Measurements from ENCODE around the gene APLF. TPM values are rescaled to one million over a fixed set of nuclear protein-coding genes. Genes with fewer than 3 reads are reported as not detected.

Gene APLF
- total RNA-seq, 6 experiments from 2014 or later, result 1.3 to 1.8 (median 1.5) TPM

DNA sequence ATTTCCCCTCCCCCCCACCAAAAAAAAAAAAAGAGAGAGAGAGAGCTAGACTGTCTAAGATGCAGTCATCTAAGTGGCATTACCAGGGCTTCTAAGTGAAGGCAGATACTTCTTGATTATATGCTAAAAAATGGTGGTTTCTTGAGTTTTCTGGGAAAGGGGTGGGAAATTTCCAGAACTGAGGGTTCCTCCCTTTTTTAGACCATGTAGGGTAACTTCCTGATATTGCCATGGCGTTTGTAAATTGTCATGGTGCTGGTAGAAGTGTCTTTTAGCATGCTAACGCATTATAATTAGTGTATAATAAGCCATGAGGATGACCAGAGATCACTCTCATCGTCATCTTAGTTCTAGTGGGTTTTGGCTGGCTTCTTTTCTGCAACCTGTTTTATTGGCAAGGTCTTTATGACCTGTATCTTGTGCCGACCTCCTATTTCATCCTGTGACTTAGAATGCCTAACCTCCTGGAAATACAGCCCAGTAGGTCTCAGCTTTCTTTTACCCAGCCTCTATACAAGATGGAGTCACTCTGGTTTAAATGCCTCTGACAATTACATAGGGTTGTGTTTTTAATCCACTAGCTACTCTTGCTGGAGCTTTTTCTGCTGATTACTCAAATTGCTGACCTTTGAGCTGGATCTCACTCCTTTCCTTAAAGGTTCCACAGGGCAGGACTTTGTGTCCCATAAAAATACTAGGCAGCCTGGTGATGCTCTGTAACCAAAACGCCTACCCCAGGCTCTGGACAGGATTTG is 145.6 kb downstream of the APLF start:
- Mint-ChIP-seq H3K36me3 (ENCODE audit: low read depth) (no peaks in the 10 kb centered on the region), H3K4me3 (no peak overlapping the region), H3K27ac (no peak overlapping the region), H3K4me1 (ENCODE audit: low read depth) (no peaks in the 10 kb centered on the region), H3K9me3 (no peaks in the 10 kb centered on the region), H3K27me3 (ENCODE audit: insufficient read depth) (peaks cover 4% of the 10 kb centered on the region; the same call in 1 of the 2 replicates)
- TF ChIP-seq, protein P1, sequence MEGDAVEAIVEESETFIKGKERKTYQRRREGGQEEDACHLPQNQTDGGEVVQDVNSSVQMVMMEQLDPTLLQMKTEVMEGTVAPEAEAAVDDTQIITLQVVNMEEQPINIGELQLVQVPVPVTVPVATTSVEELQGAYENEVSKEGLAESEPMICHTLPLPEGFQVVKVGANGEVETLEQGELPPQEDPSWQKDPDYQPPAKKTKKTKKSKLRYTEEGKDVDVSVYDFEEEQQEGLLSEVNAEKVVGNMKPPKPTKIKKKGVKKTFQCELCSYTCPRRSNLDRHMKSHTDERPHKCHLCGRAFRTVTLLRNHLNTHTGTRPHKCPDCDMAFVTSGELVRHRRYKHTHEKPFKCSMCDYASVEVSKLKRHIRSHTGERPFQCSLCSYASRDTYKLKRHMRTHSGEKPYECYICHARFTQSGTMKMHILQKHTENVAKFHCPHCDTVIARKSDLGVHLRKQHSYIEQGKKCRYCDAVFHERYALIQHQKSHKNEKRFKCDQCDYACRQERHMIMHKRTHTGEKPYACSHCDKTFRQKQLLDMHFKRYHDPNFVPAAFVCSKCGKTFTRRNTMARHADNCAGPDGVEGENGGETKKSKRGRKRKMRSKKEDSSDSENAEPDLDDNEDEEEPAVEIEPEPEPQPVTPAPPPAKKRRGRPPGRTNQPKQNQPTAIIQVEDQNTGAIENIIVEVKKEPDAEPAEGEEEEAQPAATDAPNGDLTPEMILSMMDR (IDR thresholded peaks at IDR 0.05), result no peak
- no peak for DNase-seq

DNA sequence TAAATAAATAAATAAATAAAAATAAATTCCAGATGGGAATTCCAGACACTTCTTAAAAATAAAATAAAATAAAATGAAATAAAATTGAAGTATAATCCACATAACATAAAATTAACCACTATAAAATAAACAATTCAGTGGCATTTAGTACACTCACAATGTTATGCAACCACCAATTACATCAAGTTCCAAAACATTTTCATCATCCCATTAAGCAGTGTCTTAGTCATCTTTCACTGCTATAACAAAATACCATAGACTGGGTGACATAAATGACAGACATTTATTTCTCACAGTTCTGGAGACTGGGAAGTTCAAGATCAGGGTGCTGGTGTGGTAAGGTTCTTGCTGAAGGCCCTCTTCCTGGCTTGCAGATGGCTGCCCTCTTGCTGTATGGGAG is 153.4 kb downstream of the APLF start:
- no peak overlapping the region for H3K27ac Mint-ChIP-seq
- DNase-seq, result no peak
- peaks cover 8% of the 10 kb centered on the region for H3K9me3 Mint-ChIP-seq
- H3K27me3 Mint-ChIP-seq (ENCODE audit: insufficient read depth), result peaks cover 9% of the 10 kb centered on the region; the same call in 1 of the 2 replicates
- no peak overlapping the region for H3K4me3 Mint-ChIP-seq
- H3K4me1 Mint-ChIP-seq (ENCODE audit: low read depth), result no peaks in the 10 kb centered on the region
- TF ChIP-seq, protein P1 (IDR thresholded peaks at IDR 0.05), result no peak
- no peaks in the 10 kb centered on the region for H3K36me3 Mint-ChIP-seq (ENCODE audit: low read depth)

DNA sequence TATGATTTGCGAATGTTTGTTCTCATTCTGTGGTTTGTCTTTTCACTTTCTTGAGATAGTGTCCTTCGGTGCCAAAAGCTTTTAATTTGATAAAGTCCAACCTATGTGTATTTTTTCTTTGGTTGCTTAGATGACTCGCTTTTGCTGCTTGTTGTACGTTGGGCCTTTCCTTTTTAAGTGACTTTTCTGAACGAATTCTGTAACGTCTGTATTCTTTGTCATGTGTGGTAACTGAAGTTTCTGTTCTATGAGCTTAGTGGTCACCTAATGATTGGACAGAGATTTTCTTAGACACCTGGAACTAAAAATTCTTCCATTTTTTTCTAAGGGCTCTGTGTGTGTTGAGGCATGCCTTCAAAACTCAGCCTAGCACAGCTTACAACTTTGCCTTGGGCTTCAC is 156.4 kb downstream of the APLF start:
- no peaks in the 10 kb centered on the region for H3K4me1 Mint-ChIP-seq (ENCODE audit: low read depth)
- TF ChIP-seq, protein P1 (IDR thresholded peaks at IDR 0.05), result no peak
- H3K9me3 Mint-ChIP-seq, result peaks cover 8% of the 10 kb centered on the region
- no peak overlapping the region for H3K27ac Mint-ChIP-seq
- H3K4me3 Mint-ChIP-seq, result no peak overlapping the region
- peaks cover 15% of the 10 kb centered on the region for H3K27me3 Mint-ChIP-seq (ENCODE audit: insufficient read depth)
- DNase-seq, result no peak
- H3K36me3 Mint-ChIP-seq (ENCODE audit: low read depth), result no peaks in the 10 kb centered on the region

DNA sequence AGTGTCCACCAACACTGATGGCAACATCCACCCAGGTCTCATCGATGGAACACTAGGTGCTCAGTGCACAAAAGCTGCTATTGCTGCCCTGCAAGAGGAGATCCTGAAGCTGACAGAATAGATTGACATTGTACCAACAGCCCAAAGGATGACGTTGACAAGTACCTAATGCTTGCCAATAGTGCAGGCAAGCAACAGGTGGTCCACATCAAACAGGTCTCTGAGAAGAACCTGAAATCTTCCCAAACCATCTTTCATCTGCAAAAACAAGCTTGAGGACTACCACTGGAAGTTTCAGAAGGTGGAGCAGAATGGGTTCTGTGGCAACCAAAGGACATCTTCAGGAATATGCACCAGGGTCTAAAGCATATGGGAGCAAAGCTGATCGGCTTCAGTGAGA is 160.2 kb downstream of the APLF start:
- no peak for DNase-seq
- H3K36me3 Mint-ChIP-seq (ENCODE audit: low read depth), result no peaks in the 10 kb centered on the region
- H3K4me1 Mint-ChIP-seq (ENCODE audit: low read depth), result no peaks in the 10 kb centered on the region
- peaks cover 26% of the 10 kb centered on the region for H3K27me3 Mint-ChIP-seq (ENCODE audit: insufficient read depth)
- peaks cover 8% of the 10 kb centered on the region for H3K9me3 Mint-ChIP-seq
- H3K4me3 Mint-ChIP-seq, result no peak overlapping the region
- TF ChIP-seq, protein P1 (IDR thresholded peaks at IDR 0.05), result no peak
- no peak overlapping the region for H3K27ac Mint-ChIP-seq

Other genes starting within 250 kb of the APLF start
- gene PPP3R1, start 215.1 kb upstream of the APLF start, total RNA-seq (2021; fragmentation: NEBNext Ultra II Directional; extraction: Animal tissue kit (Norgen Biotek cat#: 25700)), result 10 to 100 TPM; 60.0 to 67.0 (median 63.0) TPM
- gene CNRIP1, start 147.6 kb upstream of the APLF start, total RNA-seq (2021; fragmentation: NEBNext Ultra II Directional; extraction: Animal tissue kit (Norgen Biotek cat#: 25700)), result 10 to 100 TPM; 33.6 to 53.8 (median 47.2) TPM
- not detected for gene PLEK, start 102.3 kb upstream of the APLF start, total RNA-seq (2021; fragmentation: NEBNext Ultra II Directional; extraction: Animal tissue kit (Norgen Biotek cat#: 25700))
- under 1 TPM; 0.40 to 0.85 (median 0.72) TPM for gene FBXO48, start 291 bp upstream of the APLF start, total RNA-seq (2021; fragmentation: NEBNext Ultra II Directional; extraction: Animal tissue kit (Norgen Biotek cat#: 25700))
- gene PROKR1, start 176.0 kb downstream of the APLF start, total RNA-seq (2021; fragmentation: NEBNext Ultra II Directional; extraction: Animal tissue kit (Norgen Biotek cat#: 25700)), result not detected

Data from HFFc6 (cell line).